ENCODE measurements around the gene TTC24. TPM values are rescaled to one million over a fixed set of nuclear protein-coding genes. Genes with fewer than 3 reads are reported as not detected.

The TTC24 gene
- total RNA-seq, 1 experiment from 2014 or later: not detected

- H3K4me3 Mint-ChIP-seq (ENCODE audit: low read depth, unreplicated experiment): no peak overlapping the region
- intact Hi-C loops (cut with micrococcal nuclease; ENCODE audit: unreplicated experiment): no loop called here
- H3K9me3 Mint-ChIP-seq (ENCODE audit: low read depth, unreplicated experiment): no peaks in the 10 kb centered on the region
- CTCF ChIA-PET: interaction anchor here (0.5 to 0.8 kb wide), 2 partner anchors 26 to 152 kb away, joined by 3 to 4 read pairs; no protein-coding TSS in a partner anchor
- no peaks in the 10 kb centered on the region for H3K4me1 Mint-ChIP-seq (ENCODE audit: low read depth, unreplicated experiment)
- BruUV-seq (replicated peaks): no TSS peak
- no peak for TF ChIP-seq CTCF (IDR thresholded peaks at IDR 0.05; ENCODE audit: unreplicated experiment)
- H3K27ac Mint-ChIP-seq (ENCODE audit: unreplicated experiment): no peak overlapping the region
- no peaks in the 10 kb centered on the region for H3K27me3 Mint-ChIP-seq (ENCODE audit: unreplicated experiment)
- no peak for DNase-seq
- no peaks in the 10 kb centered on the region for H3K36me3 Mint-ChIP-seq (ENCODE audit: insufficient read depth, unreplicated experiment)
These were observed 3.0 kb downstream of the TTC24 start for GRCh38 chr1:156582388-156583017.

- CTCF ChIA-PET: interaction anchor here (0.8 kb wide), 1 partner anchor 29 kb away, joined by 3 read pairs; no protein-coding TSS in a partner anchor
- Mint-ChIP-seq H3K27ac (ENCODE audit: unreplicated experiment) (no peak overlapping the region), H3K4me1 (ENCODE audit: low read depth, unreplicated experiment) (no peaks in the 10 kb centered on the region), H3K36me3 (ENCODE audit: insufficient read depth, unreplicated experiment) (no peaks in the 10 kb centered on the region), H3K27me3 (ENCODE audit: unreplicated experiment) (no peaks in the 10 kb centered on the region), H3K4me3 (ENCODE audit: low read depth, unreplicated experiment) (no peak overlapping the region), H3K9me3 (ENCODE audit: low read depth, unreplicated experiment) (no peaks in the 10 kb centered on the region)
- intact Hi-C loops (cut with micrococcal nuclease; ENCODE audit: unreplicated experiment): loop anchor here (1.0 kb wide), 1 partner anchor 24 kb away; no protein-coding TSS in a partner anchor
- BruUV-seq (replicated peaks): no TSS peak
- peak; percentile 82 for TF ChIP-seq CTCF (IDR thresholded peaks at IDR 0.05; ENCODE audit: unreplicated experiment)
- peak; percentile 82 for DNase-seq
These were observed 4.5 kb downstream of the TTC24 start for GRCh38 chr1:156583821-156584622.

DNA sequence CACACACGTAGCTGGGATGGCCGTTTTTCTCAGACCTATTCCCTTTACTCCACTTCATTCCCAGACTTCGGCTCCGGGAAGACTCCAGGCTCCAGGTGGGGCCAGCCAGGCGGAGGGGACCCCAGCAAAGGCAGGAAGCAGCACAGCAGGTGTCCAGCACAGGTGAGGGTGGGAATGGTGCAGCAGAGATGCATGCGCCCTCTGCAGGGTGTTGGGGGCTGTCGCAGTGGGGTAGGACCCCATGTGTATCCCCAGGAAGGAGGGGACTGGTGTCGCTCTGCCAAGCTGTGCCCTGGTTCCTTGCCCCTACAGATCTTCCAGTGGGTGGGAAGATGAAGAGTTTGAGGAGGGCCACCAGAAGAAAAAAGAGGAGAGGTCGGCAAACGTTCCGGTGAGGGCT, 5.3 kb downstream of the TTC24 start:
- no TSS peak for BruUV-seq (replicated peaks)
- CTCF ChIA-PET: interaction anchor here (0.8 kb wide), 1 partner anchor 28 kb away, joined by 3 read pairs; no protein-coding TSS in a partner anchor
- H3K4me1 Mint-ChIP-seq (ENCODE audit: low read depth, unreplicated experiment): no peaks in the 10 kb centered on the region
- peak; percentile 55 for DNase-seq
- H3K36me3 Mint-ChIP-seq (ENCODE audit: insufficient read depth, unreplicated experiment): no peaks in the 10 kb centered on the region
- H3K9me3 Mint-ChIP-seq (ENCODE audit: low read depth, unreplicated experiment): no peaks in the 10 kb centered on the region
- no peak overlapping the region for H3K27ac Mint-ChIP-seq (ENCODE audit: unreplicated experiment)
- TF ChIP-seq CTCF (IDR thresholded peaks at IDR 0.05; ENCODE audit: unreplicated experiment): peak; percentile 50
- H3K4me3 Mint-ChIP-seq (ENCODE audit: low read depth, unreplicated experiment): no peak overlapping the region
- intact Hi-C loops (cut with micrococcal nuclease; ENCODE audit: unreplicated experiment): loop anchor here (1.0 kb wide), 1 partner anchor 23 kb away; no protein-coding TSS in a partner anchor
- H3K27me3 Mint-ChIP-seq (ENCODE audit: unreplicated experiment): no peaks in the 10 kb centered on the region

- no peak for DNase-seq
- H3K4me3 Mint-ChIP-seq (ENCODE audit: low read depth, unreplicated experiment): no peak overlapping the region
- BruUV-seq (replicated peaks): no TSS peak
These were observed 6.8 kb downstream of the TTC24 start for GRCh38 chr1:156586323-156586722.

More at GRCh38 chr1:156586323-156586722, 6.8 kb downstream of the TTC24 start:
- Mint-ChIP-seq H3K9me3 (ENCODE audit: low read depth, unreplicated experiment) (no peaks in the 10 kb centered on the region), H3K4me1 (ENCODE audit: low read depth, unreplicated experiment) (no peaks in the 10 kb centered on the region), H3K27me3 (ENCODE audit: unreplicated experiment) (no peaks in the 10 kb centered on the region), H3K36me3 (ENCODE audit: insufficient read depth, unreplicated experiment) (peaks cover 3% of the 10 kb centered on the region), H3K27ac (ENCODE audit: unreplicated experiment) (no peak overlapping the region)
- CTCF ChIA-PET: interaction anchor here (0.5 to 0.6 kb wide), 3 partner anchors 18 to 109 kb away, joined by 3 to 6 read pairs (median 5); no protein-coding TSS in a partner anchor
- intact Hi-C loops (cut with micrococcal nuclease; ENCODE audit: unreplicated experiment): no loop called here
- TF ChIP-seq CTCF (IDR thresholded peaks at IDR 0.05; ENCODE audit: unreplicated experiment): no peak

All from Calu3 (cell line).